ENCODE measurements around the gene DEPDC5.

- no peak for TF ChIP-seq CTCF (conservative IDR thresholded peaks at IDR 0.05; ENCODE audit: low read depth, low read length)
- no peak for TF ChIP-seq EZH2 (IDR thresholded peaks at IDR 0.05; ENCODE audit: low read length, unreplicated experiment)
These were observed 11.1 kb upstream of the DEPDC5 start for GRCh38 chr22:31742682-31743081.
